Ramos (cell line): Measurements from ENCODE around the gene DIPK1A.

Experiments used
- in situ Hi-C: fragments of 300-500 bp; cut with MboI; formaldehyde crosslinking; loops from one replicate; pipeline ENCODE4 v1.14.3; 2022; ENCODE audit warnings: low sequenced_read_pairs; ENCODE audit not compliant: unreplicated experiment

DIPK1A gene

GRCh38 chr1:92845908-92846307 lies 115.4 kb downstream of the DIPK1A start:
- in situ Hi-C loops: no loop called here

DNA sequence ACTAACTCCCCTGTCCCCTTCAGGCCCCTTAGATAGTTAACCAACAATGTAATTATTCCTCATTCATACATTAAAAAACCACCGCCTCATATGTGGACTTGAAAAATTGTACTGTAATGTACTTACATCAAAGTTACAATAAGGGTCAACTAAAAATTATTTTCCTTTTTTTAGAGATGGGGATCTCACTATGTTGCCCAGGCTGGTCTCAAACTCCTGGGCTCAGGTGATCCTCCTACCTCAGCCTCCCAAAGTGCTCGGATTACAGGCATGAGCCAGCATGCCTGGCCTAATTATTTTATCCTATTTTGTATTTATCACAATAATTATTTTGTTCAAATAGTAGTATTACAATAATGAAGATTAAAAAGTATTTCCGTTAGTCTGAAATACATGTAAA lies 116.8 kb downstream of the DIPK1A start:
- in situ Hi-C loops: no loop called here

GRCh38 chr1:92843429-92844352 lies 117.6 kb downstream of the DIPK1A start:
- in situ Hi-C loops: no loop called here

GRCh38 chr1:92843046-92843423 lies 118.2 kb downstream of the DIPK1A start:
- in situ Hi-C loops: no loop called here

DNA sequence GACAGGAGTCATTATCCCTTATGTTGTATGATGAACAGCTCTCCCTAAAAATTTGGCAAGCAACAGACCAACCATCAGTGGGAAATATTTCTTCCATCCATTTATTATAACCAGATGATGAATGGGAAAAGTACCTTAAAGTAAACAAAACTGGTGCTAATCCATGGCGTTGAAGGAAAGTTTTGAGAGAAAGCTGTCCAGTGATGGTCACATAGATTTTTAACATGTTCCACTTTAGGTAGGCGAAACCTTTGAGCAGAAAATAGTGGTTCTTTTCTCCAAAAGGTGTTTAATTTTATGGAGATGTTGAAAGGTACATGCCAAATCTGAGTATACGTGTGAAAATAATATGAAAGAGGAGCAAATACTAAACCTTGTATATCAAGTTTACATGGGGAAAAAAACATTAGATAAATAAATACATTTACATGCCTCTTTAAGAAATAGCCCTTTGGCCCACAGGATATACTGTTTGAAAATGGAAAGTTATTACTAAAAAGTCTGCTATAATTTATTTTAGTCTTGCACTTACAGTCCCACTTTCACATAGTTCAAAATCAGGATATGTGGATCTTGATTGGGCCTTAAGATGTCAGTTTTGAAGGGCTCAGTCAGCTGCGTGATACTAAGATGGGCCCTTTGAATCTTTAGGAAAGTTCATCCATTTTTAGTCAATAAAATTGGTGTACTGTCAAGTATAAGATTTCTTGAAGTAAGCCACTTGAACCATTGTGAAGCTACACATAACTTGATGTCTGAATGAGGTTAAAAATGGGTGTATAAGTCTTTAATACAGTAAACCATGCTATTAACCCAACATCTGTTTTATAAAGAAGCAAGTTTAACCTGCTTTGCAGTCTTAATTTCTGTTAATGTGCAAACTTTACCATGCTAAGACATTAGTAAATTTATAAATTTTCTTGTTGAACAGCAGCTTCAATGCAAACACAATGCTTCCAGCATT lies 118.9 kb downstream of the DIPK1A start:
- in situ Hi-C loops: no loop called here

DNA sequence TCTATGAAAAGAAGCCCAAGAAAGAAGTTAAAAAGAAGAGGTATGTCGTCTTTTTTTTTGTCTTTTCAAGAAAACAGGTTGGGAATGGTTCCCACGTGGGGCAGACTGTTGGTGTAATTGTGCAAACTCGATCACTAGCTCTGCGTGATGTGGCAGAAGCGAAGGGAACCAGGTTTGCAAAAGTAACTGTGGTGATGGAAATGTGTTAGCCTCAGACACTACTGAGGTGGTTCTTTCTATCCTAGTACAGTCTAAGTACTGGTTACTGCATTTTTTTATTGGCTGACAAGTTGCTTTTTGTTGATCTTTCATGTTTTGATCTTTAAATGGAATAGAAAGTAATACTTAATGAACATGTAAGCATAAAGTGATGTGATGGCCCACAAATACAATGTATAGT lies 120.7 kb downstream of the DIPK1A start:
- in situ Hi-C loops: no loop called here

DNA sequence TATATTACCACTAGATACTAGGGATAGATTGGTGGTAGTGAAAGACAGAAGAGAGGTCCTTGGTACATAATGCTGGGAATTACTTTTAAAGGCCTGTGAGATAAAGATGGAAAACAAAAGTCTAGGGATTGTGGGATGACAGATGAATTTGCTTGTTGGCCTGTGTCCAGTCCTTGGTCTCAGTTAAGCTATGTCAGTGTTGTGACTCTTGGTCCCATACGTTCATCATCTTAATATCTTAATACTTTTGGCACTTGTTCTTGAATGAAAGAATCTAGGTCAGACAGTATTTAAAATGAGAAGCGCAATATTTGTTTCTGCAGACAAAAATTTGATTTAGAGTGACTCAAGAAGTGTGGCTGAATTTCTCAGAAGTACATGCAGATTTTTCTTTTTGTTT lies 121.8 kb downstream of the DIPK1A start:
- in situ Hi-C loops: no loop called here

GRCh38 chr1:92838519-92838918 lies 122.7 kb downstream of the DIPK1A start:
- in situ Hi-C loops: no loop called here

DNA sequence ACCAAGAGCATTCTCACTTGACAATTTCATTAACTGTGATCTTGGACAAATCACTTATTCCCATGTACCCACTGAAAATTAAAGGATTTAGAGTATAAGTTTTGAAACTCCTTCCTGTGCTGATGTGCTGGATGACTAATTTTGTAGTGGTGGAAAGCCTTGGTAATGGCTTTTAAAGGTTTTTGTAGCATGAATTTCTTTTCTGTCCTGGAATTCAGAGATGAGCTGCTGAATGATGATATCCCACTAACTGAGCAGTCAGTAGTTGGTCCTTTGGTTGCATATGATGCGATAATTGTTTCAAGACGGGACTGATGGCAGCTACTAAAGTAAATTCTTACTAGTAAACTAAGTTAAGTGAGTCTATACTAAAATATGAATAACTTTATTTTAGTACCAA lies 124.2 kb downstream of the DIPK1A start:
- in situ Hi-C loops: no loop called here

DNA sequence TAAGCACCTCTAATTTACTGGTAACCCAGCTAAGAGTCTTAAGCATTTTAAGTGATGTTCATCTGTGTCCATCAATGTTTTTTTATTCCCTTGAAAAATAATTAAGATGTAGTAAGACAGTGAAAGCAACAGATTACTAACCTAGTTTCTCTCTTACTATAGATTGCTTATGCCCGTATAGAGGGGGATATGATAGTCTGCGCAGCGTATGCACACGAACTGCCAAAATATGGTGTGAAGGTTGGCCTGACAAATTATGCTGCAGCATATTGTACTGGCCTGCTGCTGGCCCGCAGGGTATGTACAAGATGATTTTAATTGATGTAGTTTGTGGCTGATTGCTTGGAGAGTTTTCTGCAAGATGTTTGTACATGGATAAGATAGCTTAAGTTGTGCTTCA lies 126.6 kb downstream of the DIPK1A start:
- in situ Hi-C loops: no loop called here

GRCh38 chr1:92833840-92834239 lies 127.4 kb downstream of the DIPK1A start:
- in situ Hi-C loops: no loop called here

DNA sequence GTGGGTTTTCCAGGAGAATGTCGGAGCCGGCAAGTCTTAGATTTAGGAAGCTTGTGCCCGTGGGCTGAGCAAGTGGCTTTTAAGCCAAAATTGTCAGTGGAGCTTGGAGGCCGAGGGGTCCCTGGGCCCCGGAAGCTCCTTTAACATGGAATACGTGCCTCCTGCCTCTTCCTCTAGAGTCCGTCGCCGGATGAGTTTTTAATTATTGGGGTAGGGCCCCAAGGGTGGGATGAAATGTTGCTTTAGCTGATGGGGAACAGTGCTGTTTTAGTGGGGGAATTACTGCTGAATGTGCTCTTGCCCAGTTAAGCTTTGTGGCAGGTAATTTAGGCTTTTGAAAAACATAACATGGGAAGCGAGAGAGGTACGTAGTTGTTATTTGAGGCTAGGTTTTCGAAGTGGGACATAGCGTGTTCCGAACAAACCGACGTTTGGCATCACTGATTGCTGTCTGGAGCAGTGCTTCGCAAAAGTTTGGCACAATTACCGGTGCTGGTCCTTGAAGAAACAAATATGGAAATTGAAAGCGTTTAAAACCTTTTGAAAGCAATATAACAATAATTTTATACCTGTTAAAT lies 128.6 kb downstream of the DIPK1A start:
- in situ Hi-C loops: no loop called here

DNA sequence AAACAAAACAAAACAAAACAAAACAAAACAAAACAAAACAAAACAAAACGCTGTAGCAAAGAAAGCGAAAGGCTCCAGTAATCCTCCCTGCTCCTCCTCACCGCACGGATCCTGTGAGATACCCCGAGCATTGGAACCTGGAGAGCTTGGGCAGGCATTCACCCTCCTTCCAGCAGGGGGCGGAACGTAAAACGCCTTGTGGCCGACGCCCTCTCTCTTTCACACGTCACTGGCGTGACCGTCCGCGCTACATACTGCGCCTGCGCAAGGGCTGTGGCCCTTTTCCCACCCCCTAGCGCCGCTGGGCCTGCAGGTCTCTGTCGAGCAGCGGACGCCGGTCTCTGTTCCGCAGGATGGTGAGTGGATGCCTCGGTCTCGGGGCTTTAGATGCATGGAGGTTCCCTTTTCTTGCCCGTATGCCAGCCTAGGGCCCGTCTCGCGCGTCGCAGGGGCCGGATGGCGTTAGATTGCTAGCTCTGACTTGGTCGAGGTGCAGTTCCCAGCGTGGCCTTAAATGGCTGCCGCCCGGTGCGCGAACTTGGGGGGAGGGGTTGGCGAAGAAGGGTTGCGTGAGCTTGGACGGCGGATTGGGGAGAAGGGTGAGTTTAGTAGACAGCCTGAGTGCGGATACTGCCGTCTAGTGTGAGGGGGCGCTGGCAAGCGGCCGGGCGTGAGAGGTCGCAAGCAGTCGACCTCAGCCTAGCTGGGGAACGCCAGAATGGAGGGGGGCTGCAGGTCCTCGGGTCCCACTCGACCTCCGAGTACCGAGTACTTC lies 129.3 kb downstream of the DIPK1A start, which contains the start of gene RPL5:
RPL5 (plus strand) TSS at position 279 of the 775 bp plus-strand sequence; CDS start at position 354, 75 bp downstream.
- in situ Hi-C loops: no loop called here

DNA sequence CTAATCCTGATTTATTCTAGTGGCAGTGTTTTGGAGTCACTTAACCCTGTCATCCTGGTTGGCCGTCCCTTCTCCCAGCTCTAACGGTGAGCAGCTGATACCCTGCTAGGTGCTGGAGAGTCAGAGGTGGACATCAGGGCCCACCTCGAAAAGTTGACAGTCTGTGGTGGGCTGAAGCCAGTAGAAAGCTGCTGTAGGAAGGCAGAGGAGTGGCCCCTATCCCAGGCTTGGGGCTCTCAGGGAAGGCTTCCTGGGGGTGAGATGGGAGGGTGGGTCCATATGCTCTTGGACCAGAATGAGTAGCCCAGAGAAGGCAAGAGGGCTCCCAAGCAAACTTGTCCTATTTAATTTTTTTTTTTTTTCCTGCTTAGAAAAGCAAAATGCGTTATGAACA lies 129.9 kb downstream of the DIPK1A start:
- in situ Hi-C loops: no loop called here

DNA sequence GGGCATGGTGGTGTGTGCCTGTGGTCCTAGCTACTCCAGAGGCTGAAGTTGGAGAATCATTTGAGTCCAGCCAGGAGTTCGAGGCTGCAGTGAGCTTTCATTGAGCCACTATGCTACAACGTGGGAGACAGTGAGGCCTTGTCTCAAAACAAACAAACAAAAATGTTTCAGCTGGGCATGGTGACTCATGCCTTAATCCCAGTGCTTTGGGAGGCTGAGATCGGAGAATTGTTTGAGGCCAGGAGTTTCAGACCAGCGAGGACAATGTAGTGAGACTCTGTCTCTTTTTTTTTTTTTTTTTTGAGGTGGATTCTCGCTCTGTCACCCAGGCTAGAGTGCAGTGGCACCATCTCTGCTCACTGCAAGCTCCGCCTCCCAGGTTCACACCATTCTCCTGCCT lies 134.5 kb downstream of the DIPK1A start:
- in situ Hi-C loops: no loop called here

GRCh38 chr1:92822879-92823278 lies 138.4 kb downstream of the DIPK1A start:
- in situ Hi-C loops: no loop called here

- in situ Hi-C loops: no loop called here
These were observed 140.7 kb downstream of the DIPK1A start for GRCh38 chr1:92820551-92820950.

DNA sequence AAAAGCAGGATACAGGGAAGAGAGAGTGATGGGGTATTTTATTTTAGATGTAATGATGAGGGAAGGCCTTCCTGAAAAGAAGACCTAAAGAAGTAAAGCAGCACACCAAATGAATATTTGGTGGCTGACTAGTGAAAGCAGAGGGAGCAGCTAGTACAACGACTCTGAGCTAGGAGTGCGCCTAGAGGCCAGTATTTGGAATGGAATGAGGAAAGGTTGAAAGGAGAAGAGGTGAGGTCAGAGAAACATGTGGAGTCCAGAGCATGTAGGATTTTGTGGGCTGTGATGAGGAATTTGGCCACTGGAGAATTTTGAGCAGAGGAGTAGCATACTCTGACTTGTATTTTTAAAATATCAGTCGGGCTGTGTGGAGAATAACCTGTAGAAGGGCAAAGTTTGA lies 141.2 kb downstream of the DIPK1A start:
- in situ Hi-C loops: no loop called here

DNA sequence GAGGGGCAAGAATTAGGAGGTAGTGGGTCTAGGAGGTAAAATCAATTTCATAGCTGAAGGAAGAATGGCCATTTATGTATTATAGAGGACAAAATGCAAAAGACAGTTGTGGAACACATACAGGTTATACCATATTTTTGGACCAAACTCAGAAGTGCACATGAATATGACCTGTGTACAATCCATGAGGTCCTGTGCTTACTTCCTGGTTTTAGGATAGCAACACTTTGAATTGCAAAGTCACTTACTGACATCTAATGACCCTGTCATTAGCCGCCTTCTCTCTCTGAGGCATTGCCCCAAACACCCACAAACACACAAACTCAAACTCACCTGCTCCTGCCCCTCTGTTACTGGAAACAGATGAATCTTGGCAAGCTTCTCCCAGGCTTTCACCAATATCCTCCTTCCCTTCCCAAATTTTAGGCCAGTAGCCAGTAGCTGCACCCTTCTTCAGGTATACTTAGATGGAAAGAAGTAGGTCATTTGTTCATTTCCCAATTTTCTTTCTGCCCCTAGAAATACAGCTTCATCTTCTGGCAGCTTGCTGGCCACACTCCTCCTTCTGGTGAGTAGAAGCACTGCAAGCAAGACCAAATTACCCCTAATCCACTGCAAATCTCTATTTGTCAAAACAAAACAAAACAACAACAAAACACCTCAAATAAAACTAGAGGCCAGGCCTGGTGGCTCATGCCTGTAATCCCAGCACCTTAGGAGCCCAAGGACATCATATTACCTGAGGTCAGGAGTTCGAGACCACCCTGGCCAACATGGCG lies 143.1 kb downstream of the DIPK1A start:
- in situ Hi-C loops: loop anchor here (10.0 kb wide), 1 partner anchor 73 kb away; no protein-coding TSS in a partner anchor
